ENCODE results near the gene FASN.
"Not testable (repeated sequence)": the region's sequence is repeated elsewhere in the genome, so short reads cannot be mapped to it uniquely, and the experiment has no call there.

The FASN gene

GRCh38 chr17:82054351-82055022, 43.5 kb downstream of the FASN start:
- DNase-seq: no peak

- DNase-seq: no peak
Measured at GRCh38 chr17:82053556-82054263, 44.3 kb downstream of the FASN start.

- no peak for DNase-seq
Measured at GRCh38 chr17:82053130-82053529, 44.9 kb downstream of the FASN start.

- DNase-seq: no peak
Measured at GRCh38 chr17:82052638-82053059, 45.4 kb downstream of the FASN start.

GRCh38 chr17:82051776-82052637, 46.0 kb downstream of the FASN start, which contains the start of the genes GPS1 and RFNG:
Gene GPS1, plus strand, starts transcription at chr17:82051898. Its CDS starts 34 bp downstream, at chr17:82051932.
Gene RFNG, minus strand, starts transcription at chr17:82051811. Its CDS starts 45 bp downstream, at chr17:82051766.
- DNase-seq: peak; percentile 95

GRCh38 chr17:82050761-82051641, 47.0 kb downstream of the FASN start:
- DNase-seq: no peak

GRCh38 chr17:82050152-82050760, 47.8 kb downstream of the FASN start:
- DNase-seq: no peak

GRCh38 chr17:82049521-82049971, 48.5 kb downstream of the FASN start:
- no peak for DNase-seq

- DNase-seq: no peak
Measured at GRCh38 chr17:82049106-82049505, 48.9 kb downstream of the FASN start.

GRCh38 chr17:82048571-82048971, 49.5 kb downstream of the FASN start:
- DNase-seq: no peak

GRCh38 chr17:82047914-82048570, 50.0 kb downstream of the FASN start:
- no peak for DNase-seq

- DNase-seq: no peak
Measured at GRCh38 chr17:82047379-82047778, 50.7 kb downstream of the FASN start.

- DNase-seq: no peak
Measured at GRCh38 chr17:82046903-82047302, 51.1 kb downstream of the FASN start.

GRCh38 chr17:82045936-82046484, 52.0 kb downstream of the FASN start:
- DNase-seq: no peak

GRCh38 chr17:82043507-82043906, 54.5 kb downstream of the FASN start:
- no peak for DNase-seq

GRCh38 chr17:82042649-82043048, 55.4 kb downstream of the FASN start:
- DNase-seq: no peak

GRCh38 chr17:82041144-82041814, 56.8 kb downstream of the FASN start:
- DNase-seq: no peak

- no peak for DNase-seq
Measured at GRCh38 chr17:82039695-82040299, 58.2 kb downstream of the FASN start.

- not testable (repeated sequence) for DNase-seq
Measured at GRCh38 chr17:82038796-82039409, 59.1 kb downstream of the FASN start.

GRCh38 chr17:82037889-82038195, 60.2 kb downstream of the FASN start:
- no peak for DNase-seq
